ENCODE measurements around the gene DOCK10. TPM values are rescaled to one million over a fixed set of nuclear protein-coding genes. Genes with fewer than 3 reads are reported as not detected.

DOCK10 gene
- polyA plus RNA-seq, 1 donor (not counting 4 experiments of a cell fraction or from before 2014, with no cell fraction given): 2.5 TPM

DNA sequence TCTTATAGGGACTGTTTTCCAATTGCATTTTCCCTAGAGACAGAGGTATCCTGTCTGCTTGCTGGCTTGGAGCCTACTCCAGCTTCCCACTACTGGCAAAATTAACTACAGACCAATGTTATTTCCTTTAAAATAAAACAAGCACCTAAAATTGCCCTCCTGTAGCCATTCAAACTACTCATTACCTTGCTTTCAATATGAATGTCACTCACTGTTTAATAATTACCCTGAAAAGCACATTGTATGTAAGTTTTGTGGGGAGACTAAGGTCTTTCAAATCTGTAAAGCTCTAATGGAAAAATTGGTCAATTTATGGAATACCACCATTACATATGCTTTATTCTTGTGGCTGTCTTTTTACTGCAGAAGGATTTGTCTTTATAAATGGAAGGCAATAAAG lies 87.3 kb downstream of the DOCK10 start:
- Histone ChIP-seq H3K9me3 (ENCODE audit: control insufficient read depth, low read depth, low read length) (no peaks in the 10 kb centered on the region), H3K79me2 (ENCODE audit: control insufficient read depth, insufficient read depth, low read length) (no peaks in the 10 kb centered on the region), H3K4me2 (ENCODE audit: control insufficient read depth, extremely low read depth, insufficient read depth, low read depth, low read length) (no peak overlapping the region), H3K4me1 (ENCODE audit: control insufficient read depth, extremely low read depth, insufficient read depth, low read length) (no peaks in the 10 kb centered on the region), H3K27ac (ENCODE audit: control insufficient read depth, insufficient read depth, low read length) (no peak overlapping the region), H3K9me1 (ENCODE audit: control insufficient read depth, extremely low read depth, insufficient read depth, low read length) (no peaks in the 10 kb centered on the region), H2AFZ (ENCODE audit: control insufficient read depth, low read length) (no peak overlapping the region), H3K36me3 (ENCODE audit: control insufficient read depth in 2 of 2, extremely low read depth in 1 of 2, insufficient read depth in 2 of 2, low read length in 2 of 2) (no peaks in the 10 kb centered on the region), H3K27me3 (ENCODE audit: control insufficient read depth, extremely low read depth, insufficient read depth, low read length) (no peaks in the 10 kb centered on the region), H3K9ac (ENCODE audit: control insufficient read depth, extremely low read depth, insufficient read depth, low read length) (no peak overlapping the region), H4K20me1 (ENCODE audit: control insufficient read depth, extremely low read depth, insufficient read depth, low read length) (no peaks in the 10 kb centered on the region), H3K4me3 (ENCODE audit: control insufficient read depth in 2 of 3, extremely low read depth in 1 of 3, insufficient read depth in 2 of 3, low read depth in 1 of 3, low read length in 3 of 3) (no peak overlapping the region)
- DNase-seq (ENCODE audit: low read depth, low spot score): no peak
- TF ChIP-seq, protein P1, sequence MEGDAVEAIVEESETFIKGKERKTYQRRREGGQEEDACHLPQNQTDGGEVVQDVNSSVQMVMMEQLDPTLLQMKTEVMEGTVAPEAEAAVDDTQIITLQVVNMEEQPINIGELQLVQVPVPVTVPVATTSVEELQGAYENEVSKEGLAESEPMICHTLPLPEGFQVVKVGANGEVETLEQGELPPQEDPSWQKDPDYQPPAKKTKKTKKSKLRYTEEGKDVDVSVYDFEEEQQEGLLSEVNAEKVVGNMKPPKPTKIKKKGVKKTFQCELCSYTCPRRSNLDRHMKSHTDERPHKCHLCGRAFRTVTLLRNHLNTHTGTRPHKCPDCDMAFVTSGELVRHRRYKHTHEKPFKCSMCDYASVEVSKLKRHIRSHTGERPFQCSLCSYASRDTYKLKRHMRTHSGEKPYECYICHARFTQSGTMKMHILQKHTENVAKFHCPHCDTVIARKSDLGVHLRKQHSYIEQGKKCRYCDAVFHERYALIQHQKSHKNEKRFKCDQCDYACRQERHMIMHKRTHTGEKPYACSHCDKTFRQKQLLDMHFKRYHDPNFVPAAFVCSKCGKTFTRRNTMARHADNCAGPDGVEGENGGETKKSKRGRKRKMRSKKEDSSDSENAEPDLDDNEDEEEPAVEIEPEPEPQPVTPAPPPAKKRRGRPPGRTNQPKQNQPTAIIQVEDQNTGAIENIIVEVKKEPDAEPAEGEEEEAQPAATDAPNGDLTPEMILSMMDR (optimal IDR thresholded peaks at IDR 0.05 in 1 of 3, IDR thresholded peaks at IDR 0.05 in 1 of 3, conservative IDR thresholded peaks at IDR 0.05 in 1 of 3; ENCODE audit: extremely low read depth in 1 of 3, insufficient read depth in 2 of 3, low read length in 3 of 3): no peak
- no peak for TF ChIP-seq EZH2 (IDR thresholded peaks at IDR 0.05; ENCODE audit: low read length)
- dilution Hi-C loops (cut with MboI; ENCODE audit: extremely low pct_ligation_motif_present, low sequenced_read_pairs): no loop called here
- no peak for FAIRE-seq

DNA sequence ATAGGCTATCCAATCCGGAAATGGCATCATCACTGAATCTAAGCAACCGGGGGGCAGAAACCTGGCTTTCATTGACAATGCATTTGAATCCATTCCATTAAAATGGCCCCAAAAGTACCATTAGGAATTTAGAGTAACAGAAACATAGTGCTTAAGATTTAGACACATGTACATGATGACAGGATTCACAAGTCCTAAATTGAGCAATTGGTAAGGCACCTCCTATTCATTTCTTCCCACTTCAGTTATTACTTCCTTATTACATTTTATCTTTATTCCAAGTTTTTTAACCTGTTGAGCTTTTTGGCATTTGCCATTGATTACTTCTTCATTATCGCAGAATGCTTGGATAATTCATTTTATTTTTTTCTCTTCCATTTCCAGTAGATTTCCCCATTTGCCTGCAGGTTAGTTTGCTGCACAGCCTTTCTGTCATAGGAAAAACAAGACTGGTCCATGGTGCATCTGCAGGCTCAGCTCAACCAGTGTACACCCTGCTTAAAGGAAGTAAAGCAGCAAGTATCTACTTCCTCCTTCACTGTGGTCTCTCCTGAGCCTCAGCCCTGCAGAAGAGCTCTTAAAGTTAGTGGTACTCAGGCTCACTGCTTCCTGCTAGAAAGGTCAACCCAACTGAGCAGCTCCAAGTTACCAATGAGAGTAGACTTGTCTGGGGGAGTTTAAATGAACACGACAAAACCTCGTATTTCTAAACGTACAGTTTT lies 89.2 kb downstream of the DOCK10 start:
- Histone ChIP-seq H3K9me1 (ENCODE audit: control insufficient read depth, extremely low read depth, insufficient read depth, low read length) (no peaks in the 10 kb centered on the region), H3K9ac (ENCODE audit: control insufficient read depth, extremely low read depth, insufficient read depth, low read length) (no peak overlapping the region), H3K27ac (ENCODE audit: control insufficient read depth, insufficient read depth, low read length) (no peak overlapping the region), H3K9me3 (ENCODE audit: control insufficient read depth, low read depth, low read length) (no peaks in the 10 kb centered on the region), H3K4me1 (ENCODE audit: control insufficient read depth, extremely low read depth, insufficient read depth, low read length) (peaks cover 5% of the 10 kb centered on the region), H3K4me2 (ENCODE audit: control insufficient read depth, extremely low read depth, insufficient read depth, low read depth, low read length) (no peak overlapping the region), H3K4me3 (ENCODE audit: control insufficient read depth in 2 of 3, extremely low read depth in 1 of 3, insufficient read depth in 2 of 3, low read depth in 1 of 3, low read length in 3 of 3) (no peak overlapping the region), H3K27me3 (ENCODE audit: control insufficient read depth, extremely low read depth, insufficient read depth, low read length) (no peaks in the 10 kb centered on the region), H2AFZ (ENCODE audit: control insufficient read depth, low read length) (no peak overlapping the region), H3K36me3 (ENCODE audit: control insufficient read depth in 2 of 2, extremely low read depth in 1 of 2, insufficient read depth in 2 of 2, low read length in 2 of 2) (no peaks in the 10 kb centered on the region), H3K79me2 (ENCODE audit: control insufficient read depth, insufficient read depth, low read length) (no peaks in the 10 kb centered on the region), H4K20me1 (ENCODE audit: control insufficient read depth, extremely low read depth, insufficient read depth, low read length) (no peaks in the 10 kb centered on the region)
- dilution Hi-C loops (cut with MboI; ENCODE audit: extremely low pct_ligation_motif_present, low sequenced_read_pairs): no loop called here
- no peak for TF ChIP-seq EZH2 (IDR thresholded peaks at IDR 0.05; ENCODE audit: low read length)
- TF ChIP-seq, protein P1 (optimal IDR thresholded peaks at IDR 0.05 in 1 of 3, IDR thresholded peaks at IDR 0.05 in 1 of 3, conservative IDR thresholded peaks at IDR 0.05 in 1 of 3; ENCODE audit: extremely low read depth in 1 of 3, insufficient read depth in 2 of 3, low read length in 3 of 3): no peak
- DNase-seq (ENCODE audit: low read depth, low spot score) (no peak), FAIRE-seq (no peak)
